Immature natural killer cell (primary cell): ENCODE data around the gene CEP170B. TPM values are rescaled to one million over a fixed set of nuclear protein-coding genes. Genes with fewer than 3 reads are reported as not detected.

Source experiments
- DNase-seq, 3 donors: peaks; one replicate each; pipeline ENCODE4 v3.0.0; 2022; ENCODE audit warnings: mixed read lengths in 1 of 3
- H3K27ac Mint-ChIP-seq, 6 donors: one replicate each; pipeline ENCODE4 v1.8.0; 2020; ENCODE audit warnings: mixed read lengths in 6 of 6, mild to moderate bottlenecking in 5 of 6, inconsistent platforms in 4 of 6, moderate library complexity in 3 of 6
- H3K27me3 Mint-ChIP-seq, 3 donors: one replicate each; pipeline ENCODE4 v1.8.0; 2020 to 2021; ENCODE audit warnings: low read depth in 3 of 3, mild to moderate bottlenecking in 3 of 3, mixed read lengths in 3 of 3, moderate library complexity in 3 of 3, inconsistent platforms in 1 of 3
- H3K36me3 Mint-ChIP-seq, 3 donors: one replicate each; pipeline ENCODE4 v1.8.0; 2020; ENCODE audit warnings: mixed read lengths in 3 of 3, inconsistent platforms in 2 of 3, mild to moderate bottlenecking in 2 of 3
- H3K4me1 Mint-ChIP-seq, 2 donors: one replicate each; pipeline ENCODE4 v1.8.0; 2020; ENCODE audit warnings: inconsistent platforms in 2 of 2, mild to moderate bottlenecking in 2 of 2, mixed read lengths in 2 of 2, moderate library complexity in 1 of 2
- H3K4me3 Mint-ChIP-seq, 5 donors: one replicate each; pipeline ENCODE4 v1.8.0; 2020; ENCODE audit warnings: mild to moderate bottlenecking in 5 of 5, mixed read lengths in 5 of 5, inconsistent platforms in 3 of 5, moderate library complexity in 3 of 5
- H3K9me3 Mint-ChIP-seq, 6 donors: one replicate each; pipeline ENCODE4 v1.8.0; 2020; ENCODE audit warnings: mild to moderate bottlenecking in 6 of 6, mixed read lengths in 6 of 6, inconsistent platforms in 4 of 6, moderate library complexity in 3 of 6
- polyA plus RNA-seq, 3 donors: library from polyadenylated mRNA; unstranded; fragments of 300-500 nt; fragmentation: Illumina TruSeq; gene quantifications; one replicate each; pipeline ENCODE4 v1.2.3, GENCODE V29; 2021

Gene CEP170B
- polyA plus RNA-seq, 3 donors from 2014 or later, result not detected

DNA sequence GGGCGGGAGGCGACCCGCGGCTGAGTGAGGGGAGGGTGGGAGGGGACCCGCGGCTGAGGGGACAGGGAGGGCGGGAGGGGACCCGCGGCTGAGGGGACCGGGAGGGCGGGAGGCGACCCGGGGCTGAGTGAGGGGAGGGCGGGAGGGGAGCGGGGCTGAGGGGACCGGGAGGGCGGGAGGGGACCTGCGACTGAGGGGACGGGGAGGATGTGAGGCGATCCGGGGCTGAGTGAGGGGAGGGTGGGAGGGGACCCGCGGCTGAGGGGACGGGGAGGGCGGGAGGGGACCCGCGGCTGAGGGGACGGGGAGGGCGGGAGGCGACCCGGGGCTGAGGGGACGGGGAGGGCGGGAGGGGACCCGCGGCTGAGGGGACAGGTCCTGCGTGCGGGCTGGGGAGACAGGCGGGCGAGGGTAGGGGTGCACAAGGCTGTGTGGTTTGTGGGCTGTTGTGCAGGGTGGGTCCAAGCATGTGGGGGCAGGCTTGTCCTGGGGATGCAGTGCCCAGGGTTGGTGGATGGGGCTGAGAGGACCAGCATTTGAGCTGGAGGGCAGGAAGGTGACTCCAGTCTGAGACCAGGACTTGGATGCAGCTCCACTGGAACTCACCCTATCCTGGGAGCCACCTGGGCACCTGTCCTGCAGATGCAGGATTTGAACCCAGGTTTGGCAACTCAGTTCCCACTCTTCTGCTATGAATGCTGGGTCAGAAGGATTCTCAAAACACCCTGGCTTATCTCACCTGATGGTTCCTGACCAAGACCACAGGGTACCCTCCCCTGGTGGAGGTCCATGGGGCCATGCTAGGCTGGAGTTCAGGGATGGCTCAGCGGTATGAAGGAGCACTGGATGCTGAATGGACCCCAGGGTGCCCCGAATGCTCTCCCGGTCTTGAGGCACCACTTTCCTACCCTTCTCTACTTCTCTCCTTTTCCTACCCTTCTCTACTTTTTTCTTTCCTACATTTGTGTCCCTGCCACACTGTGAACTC, 69.0 kb downstream of the CEP170B start:
- Mint-ChIP-seq H3K27ac (peak overlapping the region in 4 of 6 donors; percentile 0 to 53 (median 30)), H3K27me3 (peaks cover 1 to 4% (median 3%) of the 10 kb centered on the region in 3 donors), H3K9me3 (no peaks in the 10 kb centered on the region), H3K4me1 (peaks cover 5 to 10% of the 10 kb centered on the region in 2 donors), H3K4me3 (peak overlapping the region; percentile 34 to 82 (median 78)), H3K36me3 (no peaks in the 10 kb centered on the region)
- DNase-seq, result no peak

DNA sequence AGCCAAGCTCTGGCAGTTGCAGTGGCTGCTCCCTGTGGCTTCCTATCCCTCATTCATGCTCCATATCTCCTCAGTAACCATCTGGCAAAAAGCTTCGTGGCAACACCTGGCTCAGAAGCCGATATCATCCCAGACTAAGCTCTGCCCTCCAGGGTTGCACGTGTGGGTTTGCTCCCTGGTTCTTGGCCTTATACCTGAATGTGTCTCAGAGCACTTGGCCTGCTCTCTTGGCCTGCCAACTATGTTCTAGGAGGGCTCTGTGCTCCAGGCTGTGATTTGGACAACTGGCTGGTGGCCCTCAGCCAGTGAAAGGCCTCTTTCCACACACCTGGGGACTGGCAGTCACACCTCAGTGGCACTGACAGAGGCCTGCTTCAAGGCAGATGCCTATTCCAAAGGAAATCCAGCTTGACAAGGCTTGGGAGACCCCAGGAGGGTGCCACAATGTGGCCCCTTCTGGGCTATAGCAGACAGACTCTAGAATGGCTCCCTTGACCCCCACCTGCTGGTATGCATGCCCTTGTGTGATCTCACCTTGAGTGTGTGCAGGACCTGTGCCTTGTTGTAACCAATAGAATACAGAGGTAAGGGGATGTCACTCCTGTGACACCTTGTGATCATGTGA, 70.1 kb downstream of the CEP170B start:
- H3K27ac Mint-ChIP-seq, result peak overlapping the region in 1 of 6 donors; percentile 53
- peaks cover 1 to 4% (median 3%) of the 10 kb centered on the region in 3 donors for H3K27me3 Mint-ChIP-seq
- no peaks in the 10 kb centered on the region for H3K9me3 Mint-ChIP-seq
- no peak for DNase-seq
- no peaks in the 10 kb centered on the region for H3K36me3 Mint-ChIP-seq
- H3K4me1 Mint-ChIP-seq, result peaks cover 5 to 10% of the 10 kb centered on the region in 2 donors
- peak overlapping the region in 3 of 5 donors; percentile 23 to 78 (median 35) for H3K4me3 Mint-ChIP-seq

DNA sequence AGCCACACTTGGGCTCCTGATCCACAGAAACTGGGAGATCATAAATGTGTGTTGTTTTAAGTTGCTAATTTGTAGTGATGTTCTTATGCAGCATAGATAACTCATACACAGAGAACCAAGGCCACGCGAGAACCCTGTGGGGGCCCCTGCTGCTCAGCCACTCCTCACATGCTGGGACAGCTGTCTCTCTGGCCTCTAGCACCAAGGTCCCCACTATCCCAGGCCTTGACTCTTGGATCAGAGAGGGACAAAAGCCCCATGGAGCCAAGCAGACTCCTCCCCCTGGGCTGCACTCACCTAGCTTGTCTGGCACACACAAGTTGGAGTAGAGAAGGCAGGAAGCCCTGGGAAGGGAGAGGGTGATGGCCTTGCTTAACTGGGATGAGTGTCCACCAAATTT, 70.9 kb downstream of the CEP170B start:
- Mint-ChIP-seq H3K4me1 (peaks cover 5 to 10% of the 10 kb centered on the region in 2 donors), H3K27ac (no peak overlapping the region), H3K36me3 (no peaks in the 10 kb centered on the region), H3K27me3 (peaks cover 1 to 6% (median 4%) of the 10 kb centered on the region in 3 donors), H3K4me3 (no peak overlapping the region), H3K9me3 (no peaks in the 10 kb centered on the region)
- no peak for DNase-seq

DNA sequence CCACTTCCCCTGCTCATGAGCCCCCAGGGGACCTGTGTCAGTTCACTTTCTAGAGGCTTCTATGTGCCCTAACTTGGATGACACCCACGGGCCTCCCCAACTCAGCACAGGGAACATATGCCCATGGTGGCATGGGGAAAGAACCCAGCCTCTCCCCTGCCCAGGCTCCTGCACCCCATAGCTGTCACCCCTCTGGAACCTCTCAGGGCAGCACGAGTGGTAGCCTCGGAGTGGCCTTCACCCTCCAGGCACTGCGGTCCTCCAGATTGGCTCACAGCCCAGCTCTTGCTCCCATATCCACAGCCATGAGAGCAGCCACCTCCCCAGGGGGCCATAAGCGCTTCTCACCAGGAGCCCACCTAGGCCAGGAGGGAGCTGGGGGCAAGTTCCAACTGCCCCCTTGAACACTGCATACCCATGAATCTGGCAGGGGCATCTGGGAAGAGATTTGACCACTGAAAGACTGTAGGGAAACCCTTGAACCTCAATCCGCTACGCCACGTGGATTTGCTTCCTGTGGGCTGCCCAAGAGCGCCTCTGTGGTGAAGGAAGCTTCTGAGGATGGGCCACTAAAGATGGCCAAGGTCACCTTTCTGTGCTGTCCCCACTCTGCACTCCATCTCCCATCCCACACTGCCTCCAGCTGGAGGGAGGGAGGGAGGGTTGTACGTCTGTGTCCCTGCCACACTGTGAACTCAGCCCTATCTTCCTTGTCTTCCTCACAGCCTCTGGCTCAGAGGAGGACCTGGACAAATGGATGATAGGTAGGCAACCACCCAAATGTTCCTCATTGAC, 71.5 kb downstream of the CEP170B start:
- DNase-seq, result no peak
- peaks cover 1 to 6% (median 4%) of the 10 kb centered on the region in 3 donors for H3K27me3 Mint-ChIP-seq
- H3K4me1 Mint-ChIP-seq, result peaks cover 5 to 10% of the 10 kb centered on the region in 2 donors
- no peaks in the 10 kb centered on the region for H3K9me3 Mint-ChIP-seq
- no peak overlapping the region for H3K27ac Mint-ChIP-seq
- no peaks in the 10 kb centered on the region for H3K36me3 Mint-ChIP-seq
- no peak overlapping the region for H3K4me3 Mint-ChIP-seq

DNA sequence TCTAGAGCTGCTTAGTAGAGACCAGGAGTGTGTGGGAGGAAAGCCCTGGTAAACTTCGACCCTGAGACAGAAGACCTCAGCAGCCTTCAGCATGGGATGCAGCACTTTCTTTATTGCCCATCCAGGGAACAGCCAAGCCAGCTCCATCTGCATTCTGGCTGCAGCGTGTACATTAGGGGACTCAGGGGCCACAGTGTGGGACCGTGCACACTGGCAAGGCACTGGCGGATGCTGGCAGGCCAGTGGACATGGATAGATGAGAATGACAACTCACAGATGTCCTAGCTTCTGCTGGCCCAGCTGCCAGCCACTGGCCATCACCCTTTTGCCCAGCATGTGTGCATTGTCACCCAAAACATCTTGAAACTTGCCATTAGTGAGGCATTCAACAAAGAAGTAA, 72.1 kb downstream of the CEP170B start:
- H3K27me3 Mint-ChIP-seq, result peaks cover 1 to 6% (median 4%) of the 10 kb centered on the region in 3 donors
- no peak for DNase-seq
- H3K4me3 Mint-ChIP-seq, result no peak overlapping the region
- H3K4me1 Mint-ChIP-seq, result peaks cover 5 to 10% of the 10 kb centered on the region in 2 donors
- H3K9me3 Mint-ChIP-seq, result no peaks in the 10 kb centered on the region
- H3K27ac Mint-ChIP-seq, result no peak overlapping the region
- H3K36me3 Mint-ChIP-seq, result no peaks in the 10 kb centered on the region

DNA sequence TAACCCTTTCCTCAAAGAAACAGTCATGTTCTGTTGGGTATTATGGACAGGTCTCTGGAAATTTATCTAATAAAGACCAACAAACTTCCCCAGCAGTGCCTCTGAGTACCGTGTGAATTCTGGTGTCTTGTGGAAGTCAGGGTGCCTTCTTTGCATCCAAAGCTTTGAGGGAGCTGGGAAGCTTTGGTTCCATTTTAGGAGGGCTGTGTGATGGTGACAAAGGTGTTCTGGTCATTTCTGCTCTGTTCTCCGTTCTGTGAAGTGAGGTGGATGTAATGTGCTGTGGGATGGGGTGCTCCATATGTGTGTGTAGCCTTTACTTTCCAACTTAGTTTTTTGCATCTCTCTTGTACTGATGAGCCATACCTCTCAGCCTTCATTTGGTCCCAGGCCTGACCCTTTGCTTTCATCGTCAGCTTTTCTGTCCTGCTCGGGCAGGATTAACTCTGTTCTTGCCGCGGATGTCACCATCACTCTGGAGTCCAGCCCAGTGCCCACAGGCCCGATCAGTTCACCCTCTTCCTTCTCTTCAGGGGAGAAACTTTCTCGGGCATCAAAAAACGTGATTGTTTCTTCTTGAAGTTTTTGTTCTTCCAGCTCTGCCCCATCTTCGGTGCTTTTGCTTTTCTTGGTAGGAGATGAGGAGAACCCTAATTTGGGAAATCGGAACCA, 72.8 kb downstream of the CEP170B start:
- H3K27me3 Mint-ChIP-seq, result peaks cover 1 to 6% (median 4%) of the 10 kb centered on the region in 3 donors
- no peaks in the 10 kb centered on the region for H3K9me3 Mint-ChIP-seq
- H3K27ac Mint-ChIP-seq, result no peak overlapping the region
- no peak for DNase-seq
- H3K36me3 Mint-ChIP-seq, result no peaks in the 10 kb centered on the region
- no peak overlapping the region for H3K4me3 Mint-ChIP-seq
- H3K4me1 Mint-ChIP-seq, result peaks cover 5 to 10% of the 10 kb centered on the region in 2 donors

DNA sequence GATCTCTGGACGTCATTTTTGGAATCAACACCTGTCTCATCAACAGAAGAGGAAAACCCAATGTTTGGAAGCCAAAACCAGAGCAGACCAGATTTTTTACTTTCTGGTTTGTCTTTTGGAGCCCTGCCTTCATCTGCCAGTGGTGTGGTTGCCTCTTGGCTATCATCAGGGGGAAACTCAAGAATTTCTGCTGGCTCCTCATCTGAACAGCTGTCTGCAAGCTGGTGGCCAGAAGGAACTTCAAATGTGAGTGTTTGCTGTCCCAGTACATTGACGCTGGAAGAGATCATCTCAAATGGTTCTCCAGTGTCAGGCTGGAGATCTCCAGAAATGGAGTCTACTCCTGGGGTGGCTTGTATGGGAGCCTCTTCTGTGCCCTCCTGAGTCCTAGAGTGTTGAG, 73.4 kb downstream of the CEP170B start:
- Mint-ChIP-seq H3K27ac (no peak overlapping the region), H3K9me3 (no peaks in the 10 kb centered on the region), H3K4me3 (no peak overlapping the region), H3K4me1 (peaks cover 5 to 10% of the 10 kb centered on the region in 2 donors), H3K36me3 (no peaks in the 10 kb centered on the region), H3K27me3 (peaks cover 1 to 6% (median 4%) of the 10 kb centered on the region in 3 donors)
- no peak for DNase-seq

DNA sequence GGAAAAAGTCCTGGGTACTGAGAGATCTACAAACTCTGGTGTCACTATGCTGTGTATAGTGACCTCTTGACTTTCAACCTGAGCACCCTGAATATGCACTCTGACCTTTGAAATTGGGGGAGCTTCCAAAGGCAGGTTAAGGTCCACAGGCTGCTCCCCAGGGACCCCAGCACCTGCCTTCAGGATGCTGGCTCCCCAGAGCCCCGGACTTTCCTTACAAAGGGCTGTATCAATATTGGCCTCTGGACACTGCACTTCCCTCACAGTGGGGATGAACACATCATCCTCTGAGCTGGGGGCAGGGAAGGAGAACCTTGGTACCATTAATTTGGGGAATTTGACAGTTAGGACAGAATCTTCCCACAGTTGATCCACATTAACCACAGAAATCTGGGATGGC, 73.9 kb downstream of the CEP170B start:
- Mint-ChIP-seq H3K36me3 (no peaks in the 10 kb centered on the region), H3K27me3 (peaks cover 1 to 6% (median 4%) of the 10 kb centered on the region in 3 donors), H3K4me1 (peaks cover 5 to 10% of the 10 kb centered on the region in 2 donors), H3K9me3 (no peaks in the 10 kb centered on the region), H3K27ac (no peak overlapping the region), H3K4me3 (no peak overlapping the region)
- DNase-seq, result no peak

DNA sequence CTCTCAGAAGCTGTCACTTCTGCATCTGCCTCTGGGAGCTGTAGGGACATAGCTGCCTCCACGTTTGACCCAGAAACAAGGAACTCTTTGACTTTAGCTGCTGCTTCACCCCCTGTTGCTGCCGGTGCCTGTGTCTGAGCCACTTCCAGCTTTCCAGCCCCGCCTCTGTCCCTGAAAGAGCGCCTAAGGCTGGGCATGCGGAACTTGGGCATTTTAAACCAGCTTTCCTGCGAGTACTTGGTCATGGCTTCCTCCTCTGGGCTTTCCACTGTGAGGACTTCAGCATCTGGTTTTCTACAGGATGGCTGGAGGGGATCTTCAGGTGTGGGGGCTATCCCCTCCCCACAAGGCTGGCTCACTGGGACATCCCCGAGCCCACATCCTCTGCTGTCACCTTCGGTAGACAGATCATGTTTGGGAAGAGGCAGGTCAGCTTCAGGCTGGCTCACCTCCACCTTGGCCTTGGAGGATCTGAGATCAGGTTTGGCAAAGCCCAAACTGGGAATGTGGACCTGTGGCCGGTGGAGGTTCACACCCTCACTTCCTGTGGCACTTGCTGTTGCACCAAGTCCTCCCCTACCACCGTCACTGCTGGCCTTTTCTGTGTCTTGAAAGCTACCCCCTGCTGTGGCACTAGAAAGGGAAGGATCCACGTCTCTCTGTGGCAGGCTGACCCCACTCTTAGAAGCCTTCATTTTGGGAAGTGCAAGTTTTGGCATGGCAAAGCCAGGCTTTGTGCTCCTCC, 74.8 kb downstream of the CEP170B start:
- H3K27me3 Mint-ChIP-seq, result peaks cover 0 to 6% (median 1%) of the 10 kb centered on the region in 3 donors
- no peak overlapping the region for H3K27ac Mint-ChIP-seq
- no peaks in the 10 kb centered on the region for H3K36me3 Mint-ChIP-seq
- DNase-seq, result no peak
- no peak overlapping the region for H3K4me3 Mint-ChIP-seq
- peaks cover 2 to 4% of the 10 kb centered on the region in 2 donors for H3K4me1 Mint-ChIP-seq
- no peaks in the 10 kb centered on the region for H3K9me3 Mint-ChIP-seq

DNA sequence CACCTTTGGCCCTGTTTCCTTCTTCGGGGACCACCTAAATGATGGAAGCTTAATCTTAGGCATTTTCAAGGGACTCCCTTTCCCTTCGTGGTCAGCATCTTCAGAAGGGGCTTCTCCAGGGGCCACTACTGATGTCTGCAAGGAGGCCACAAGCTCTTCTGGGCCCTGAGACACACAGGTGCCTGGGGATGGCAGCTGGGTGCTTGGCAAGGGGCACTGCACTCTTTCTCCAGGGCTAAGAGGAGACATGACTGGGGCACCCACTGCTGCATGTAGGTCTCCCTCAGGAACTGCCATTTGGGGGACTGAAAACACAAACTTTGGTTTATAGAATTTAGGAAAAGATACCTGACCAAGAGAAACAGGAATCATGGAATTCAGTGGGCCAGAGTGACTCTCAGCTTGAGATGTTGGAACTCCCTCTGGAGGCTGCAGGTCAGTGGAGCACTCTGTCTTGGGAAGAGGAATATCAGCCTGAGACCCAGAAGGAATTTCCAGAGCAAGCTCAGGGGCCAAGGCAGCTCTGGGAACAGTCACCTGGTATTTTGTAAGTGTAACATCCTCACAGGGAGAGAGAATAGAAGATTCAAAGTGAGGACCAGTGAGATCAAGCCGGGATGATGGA, 75.6 kb downstream of the CEP170B start:
- no peak for DNase-seq
- Mint-ChIP-seq H3K4me1 (no peaks in the 10 kb centered on the region), H3K27me3 (peaks cover 0 to 6% (median 1%) of the 10 kb centered on the region in 3 donors), H3K36me3 (no peaks in the 10 kb centered on the region), H3K9me3 (no peaks in the 10 kb centered on the region), H3K27ac (no peak overlapping the region), H3K4me3 (no peak overlapping the region)

DNA sequence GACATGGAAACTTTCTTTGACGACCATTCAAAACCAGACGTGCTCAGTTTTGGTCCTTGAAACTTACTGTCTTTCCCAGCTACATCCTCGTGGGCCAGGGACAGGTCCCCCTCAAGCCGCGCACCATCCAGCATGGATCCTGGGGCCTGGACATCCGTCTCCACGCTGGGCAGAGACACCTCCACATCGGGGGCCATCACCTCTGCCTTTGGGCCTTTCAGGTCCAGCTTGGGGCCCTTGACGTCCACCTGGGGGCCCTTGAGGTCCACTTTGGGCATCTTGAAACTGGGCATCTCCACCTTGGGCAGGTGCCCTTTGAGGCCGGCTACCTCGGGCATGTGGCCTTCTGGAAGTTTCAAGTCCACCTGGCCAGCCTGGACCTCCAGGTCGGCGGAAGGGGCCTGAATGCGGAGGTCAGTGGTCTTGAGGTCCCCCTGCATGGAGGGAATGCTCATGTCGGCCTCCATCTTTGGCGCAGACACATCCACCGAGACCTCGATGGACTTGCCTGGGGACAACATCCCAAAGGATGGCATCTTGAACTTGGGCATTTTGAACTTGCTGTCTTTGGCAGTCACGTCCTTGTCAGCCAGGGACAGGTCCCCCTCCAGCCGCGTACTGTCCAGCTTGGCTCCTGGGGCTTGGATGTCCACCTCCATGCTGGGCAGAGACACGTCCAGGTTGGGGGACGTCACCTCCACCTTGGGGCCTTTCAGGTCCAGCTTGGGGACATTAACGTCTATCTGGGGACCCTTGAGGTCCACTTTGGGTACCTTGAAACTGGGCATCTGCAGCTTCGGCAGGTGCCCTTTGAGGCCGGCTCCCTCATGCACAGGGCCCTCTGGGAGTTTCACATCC, 76.7 kb downstream of the CEP170B start:
- no peaks in the 10 kb centered on the region for H3K9me3 Mint-ChIP-seq
- no peak overlapping the region for H3K27ac Mint-ChIP-seq
- H3K4me3 Mint-ChIP-seq, result no peak overlapping the region
- peaks cover 0 to 5% (median 0%) of the 10 kb centered on the region in 3 donors for H3K27me3 Mint-ChIP-seq
- no peaks in the 10 kb centered on the region for H3K4me1 Mint-ChIP-seq
- DNase-seq, result no peak
- H3K36me3 Mint-ChIP-seq, result no peaks in the 10 kb centered on the region

DNA sequence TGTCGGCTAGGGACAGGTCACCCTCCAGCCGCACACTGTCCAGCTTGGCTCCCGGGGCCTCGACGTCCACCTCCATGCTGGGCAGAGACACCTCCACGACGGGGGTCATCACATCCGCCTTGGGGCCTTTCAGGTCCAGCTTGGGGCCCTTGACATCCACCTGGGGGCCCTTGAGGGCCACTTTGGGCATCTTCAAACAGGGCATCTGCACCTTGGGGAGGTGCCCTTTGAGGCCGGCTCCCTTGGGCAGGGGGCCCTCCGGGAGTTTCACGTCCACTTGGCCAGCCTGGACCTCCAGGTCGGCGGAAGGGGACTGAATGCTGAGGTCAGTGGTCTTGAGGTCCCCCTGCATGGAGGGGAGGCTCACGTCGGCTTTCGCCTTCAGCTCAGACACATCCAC, 77.5 kb downstream of the CEP170B start:
- Mint-ChIP-seq H3K27me3 (peaks cover 0 to 3% (median 0%) of the 10 kb centered on the region in 3 donors), H3K36me3 (no peaks in the 10 kb centered on the region), H3K4me1 (no peaks in the 10 kb centered on the region), H3K4me3 (no peak overlapping the region), H3K27ac (no peak overlapping the region), H3K9me3 (no peaks in the 10 kb centered on the region)
- DNase-seq, result no peak
